IMR-90 (cell line): Measurements from ENCODE around the gene REXO1.

ENCODE experiments used
- BHLHE40 ChIP-seq: fragments of 150-350 bp; IDR thresholded peaks from 2 replicates; pipeline ENCODE4 v1.6.1; 2016; ENCODE audit warnings: mild to moderate bottlenecking, low read depth, low read length
- CEBPB ChIP-seq: IDR thresholded peaks from 2 replicates; pipeline ENCODE4 v1.6.1; 2012; ENCODE audit warnings: low read depth, low read length, improper control_type of control experiment
- CHD1 ChIP-seq: IDR thresholded peaks from 2 replicates; pipeline ENCODE4 v1.6.1; 2012; ENCODE audit warnings: low read depth, low read length, improper control_type of control experiment
- FOS ChIP-seq: fragments of 150-350 bp; IDR thresholded peaks from 2 replicates; pipeline ENCODE4 v1.6.1; 2016; ENCODE audit warnings: low read depth, low read length
- MAFK ChIP-seq: IDR thresholded peaks from 2 replicates; pipeline ENCODE4 v1.6.1; 2012; ENCODE audit warnings: low read depth, low read length, improper control_type of control experiment
- MXI1 ChIP-seq: IDR thresholded peaks from 2 replicates; pipeline ENCODE4 v1.6.1; 2012; ENCODE audit warnings: low read depth, mild to moderate bottlenecking, low read length, moderate library complexity, borderline replicate concordance
- POLR2A ChIP-seq: IDR thresholded peaks from 2 replicates; pipeline ENCODE4 v1.6.1; 2012; ENCODE audit warnings: mild to moderate bottlenecking, low read depth, low read length
- RAD21 ChIP-seq: IDR thresholded peaks from 2 replicates; pipeline ENCODE4 v1.6.1; 2012; ENCODE audit warnings: low read length, improper control_type of control experiment
- RCOR1 ChIP-seq: IDR thresholded peaks from 2 replicates; pipeline ENCODE4 v1.6.1; 2012; ENCODE audit warnings: mild to moderate bottlenecking, low read length, improper control_type of control experiment; ENCODE audit not compliant: insufficient replicate concordance
- RFX5 ChIP-seq: IDR thresholded peaks from 2 replicates; pipeline ENCODE4 v1.8.0; 2012; ENCODE audit warnings: low read depth, mild to moderate bottlenecking, low read length, moderate library complexity
- USF2 ChIP-seq: fragments of 150-350 bp; IDR thresholded peaks from 2 replicates; pipeline ENCODE4 v1.6.1; 2017; ENCODE audit warnings: mild to moderate bottlenecking, antibody characterized with exemption, low read length, low read depth
- TF ChIP-seq, protein P1 (sequence below): conservative IDR thresholded peaks from 2 replicates; pipeline ENCODE4 v1.5.1; 2012; ENCODE audit warnings: mild to moderate bottlenecking, low read depth, low read length, improper control_type of control experiment

DNA sequence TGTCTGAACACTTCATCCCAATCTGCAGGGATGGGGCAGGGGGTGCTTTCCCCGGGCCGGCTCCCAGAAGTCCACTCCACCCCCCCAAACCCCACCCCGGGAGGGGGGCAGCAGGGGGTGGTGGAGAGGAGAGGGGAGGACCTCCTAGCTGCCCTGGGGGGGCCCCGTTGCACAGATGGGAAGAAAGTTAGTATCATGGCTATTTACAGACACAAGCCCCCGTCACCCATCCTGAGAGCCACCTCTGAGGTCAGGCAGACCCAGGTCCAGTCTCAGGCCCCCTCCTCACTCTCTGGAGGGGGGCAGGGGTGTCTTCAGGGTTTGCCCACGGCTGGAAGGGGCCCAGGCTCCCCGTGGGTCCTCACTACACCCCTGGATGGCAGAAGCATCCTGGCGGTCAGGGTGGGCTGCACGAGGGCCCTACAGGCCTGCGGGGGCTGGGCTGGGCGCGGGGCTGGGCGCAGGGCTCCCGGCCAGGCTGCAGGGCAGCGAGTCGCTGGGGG is 5.8 kb upstream of the REXO1 start:
- TF ChIP-seq, protein P1, sequence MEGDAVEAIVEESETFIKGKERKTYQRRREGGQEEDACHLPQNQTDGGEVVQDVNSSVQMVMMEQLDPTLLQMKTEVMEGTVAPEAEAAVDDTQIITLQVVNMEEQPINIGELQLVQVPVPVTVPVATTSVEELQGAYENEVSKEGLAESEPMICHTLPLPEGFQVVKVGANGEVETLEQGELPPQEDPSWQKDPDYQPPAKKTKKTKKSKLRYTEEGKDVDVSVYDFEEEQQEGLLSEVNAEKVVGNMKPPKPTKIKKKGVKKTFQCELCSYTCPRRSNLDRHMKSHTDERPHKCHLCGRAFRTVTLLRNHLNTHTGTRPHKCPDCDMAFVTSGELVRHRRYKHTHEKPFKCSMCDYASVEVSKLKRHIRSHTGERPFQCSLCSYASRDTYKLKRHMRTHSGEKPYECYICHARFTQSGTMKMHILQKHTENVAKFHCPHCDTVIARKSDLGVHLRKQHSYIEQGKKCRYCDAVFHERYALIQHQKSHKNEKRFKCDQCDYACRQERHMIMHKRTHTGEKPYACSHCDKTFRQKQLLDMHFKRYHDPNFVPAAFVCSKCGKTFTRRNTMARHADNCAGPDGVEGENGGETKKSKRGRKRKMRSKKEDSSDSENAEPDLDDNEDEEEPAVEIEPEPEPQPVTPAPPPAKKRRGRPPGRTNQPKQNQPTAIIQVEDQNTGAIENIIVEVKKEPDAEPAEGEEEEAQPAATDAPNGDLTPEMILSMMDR = no peak
- no peak for TF ChIP-seq MAFK
- no peak for TF ChIP-seq POLR2A
- no peak for TF ChIP-seq USF2
- TF ChIP-seq CHD1 = no peak
- no peak for TF ChIP-seq RCOR1
- TF ChIP-seq RFX5 = no peak
- TF ChIP-seq FOS = no peak
- TF ChIP-seq BHLHE40 = no peak
- TF ChIP-seq CEBPB = no peak
- TF ChIP-seq RAD21 = no peak
- no peak for TF ChIP-seq MXI1
